H1 (cell line): ENCODE measurements around the gene CYP11A1. TPM values are rescaled to one million over a fixed set of nuclear protein-coding genes. Genes with fewer than 3 reads are reported as not detected.

Source experiments
- CTCF ChIA-PET: fragments of 300-600 bp; sonication (Branson Sonifier 250); formaldehyde crosslinking; loops from one replicate; lab custom pipeline; 2021; ENCODE audit not compliant: partially characterized antibody; lab: Charles Lee
- POLR2A ChIA-PET: fragments of 300-600 bp; sonication (Branson Sonifier 250); formaldehyde crosslinking; loops from one replicate; lab custom pipeline; 2021; ENCODE audit warnings: inconsistent platforms; ENCODE audit not compliant: partially characterized antibody; lab: Charles Lee
- DNase-seq, 2 experiments: peaks; one replicate each; pipeline versions ENCODE4 v3.0.0 to v3.0.0-alpha.2; 2010 to 2022; ENCODE audit warnings: low spot score in 2 of 2, low read depth in 1 of 2, mixed read lengths in 1 of 2
- FAIRE-seq: peaks from 2 replicates; lab custom pipeline; 2011; peaks lifted over from hg19 to GRCh38; lab: Jason Lieb, UNC
- H2AFZ ChIP-seq: 2 replicates; pipeline ENCODE4 v1.8.1; 2012; ENCODE audit warnings: low read length, inconsistent platforms
- H2AK5ac ChIP-seq: 2 replicates; pipeline ENCODE4 v1.6.1; 2013; ENCODE audit warnings: low read depth, low read length
- H2BK120ac ChIP-seq: replicated peaks from 2 replicates; pipeline ENCODE3; 2013; ENCODE audit warnings: low read depth, low read length, inconsistent platforms
- H2BK12ac ChIP-seq: 2 replicates; pipeline ENCODE4 v1.6.1; 2013; ENCODE audit warnings: low read depth, low read length
- H2BK15ac ChIP-seq: 2 replicates; pipeline ENCODE4 v1.6.1; 2013; ENCODE audit warnings: low read length
- H2BK20ac ChIP-seq: 2 replicates; pipeline ENCODE4 v1.6.1; 2013; ENCODE audit warnings: low read length
- H2BK5ac ChIP-seq: 2 replicates; pipeline ENCODE4 v1.6.1; 2013; ENCODE audit warnings: low read depth, low read length
- H3K14ac ChIP-seq: 2 replicates; pipeline ENCODE4 v1.6.1; 2013; ENCODE audit warnings: inconsistent platforms; ENCODE audit not compliant: insufficient read length
- H3K18ac ChIP-seq: 2 replicates; pipeline ENCODE4 v1.6.1; 2013; ENCODE audit warnings: low read length; ENCODE audit errors: extremely low read depth
- H3K23ac ChIP-seq: 2 replicates; pipeline ENCODE4 v1.6.1; 2013; ENCODE audit warnings: inconsistent platforms; ENCODE audit not compliant: insufficient read length
- H3K23me2 ChIP-seq: 2 replicates; pipeline ENCODE4 v1.6.1; 2013; ENCODE audit warnings: low read depth, low read length
- H3K27ac ChIP-seq: 2 replicates; pipeline ENCODE4 v1.6.1; 2011; ENCODE audit warnings: low read depth, low read length, inconsistent platforms
- H3K27me3 ChIP-seq, 4 experiments: replicated peaks in 1 of 4; 1 replicate in 1 of 4; 2 replicates in 3 of 4; pipeline versions ENCODE4 v1.6.1 to v1.8.1; 2011 to 2013; ENCODE audit warnings: low read length in 3 of 4, mild to moderate bottlenecking in 3 of 4, inconsistent platforms in 2 of 4, mixed read lengths in 2 of 4, moderate library complexity in 1 of 4; ENCODE audit not compliant: control insufficient read depth in 3 of 4, insufficient read depth in 3 of 4; ENCODE audit errors: extremely low read depth in 1 of 4
- H3K36me3 ChIP-seq, 4 experiments: 2 replicates each; pipeline versions ENCODE4 v1.6.1 to v1.8.1; 2011 to 2013; ENCODE audit warnings: mild to moderate bottlenecking in 4 of 4, low read length in 3 of 4, moderate library complexity in 2 of 4, control low read depth in 1 of 4, inconsistent platforms in 1 of 4; ENCODE audit not compliant: insufficient read depth in 4 of 4, control insufficient read depth in 2 of 4
- H3K4ac ChIP-seq: replicated peaks from 2 replicates; pipeline ENCODE3; 2013; ENCODE audit warnings: low read length, low read depth, mixed read lengths, inconsistent platforms; ENCODE audit not compliant: insufficient read length
- H3K4me1 ChIP-seq, 4 experiments: replicated peaks in 1 of 4; 1 replicate in 1 of 4; 2 replicates in 3 of 4; pipeline versions ENCODE4 v1.6.1 to v1.8.1; 2011 to 2013; ENCODE audit warnings: low read length in 3 of 4, inconsistent platforms in 2 of 4, mixed read lengths in 1 of 4; ENCODE audit not compliant: insufficient read depth in 4 of 4, control insufficient read depth in 3 of 4
- H3K4me2 ChIP-seq, 2 experiments: 2 replicates each; pipeline versions ENCODE4 v1.6.1 to v1.8.1; 2011 to 2013; ENCODE audit warnings: low read depth in 2 of 2, low read length in 2 of 2, control low read depth in 1 of 2, inconsistent platforms in 1 of 2, mild to moderate bottlenecking in 1 of 2; ENCODE audit not compliant: insufficient read depth in 1 of 2
- H3K4me3 ChIP-seq, 4 experiments: fragments of 200-600, 300-600 bp in 1 of 4; sonication (generic), shearing (Covaris generic), sonication (Bioruptor Twin) in 1 of 4; 2 replicates each; pipeline versions ENCODE4 v1.5.1 to v1.8.1; 2011 to 2016; ENCODE audit warnings: low read length in 4 of 4, low read depth in 3 of 4, control low read depth in 2 of 4, inconsistent platforms in 2 of 4, mild to moderate bottlenecking in 2 of 4, mixed read lengths in 1 of 4, moderate library complexity in 1 of 4; ENCODE audit not compliant: insufficient read depth in 2 of 4; ENCODE audit errors: extremely low read depth in 1 of 4
- H3K56ac ChIP-seq: replicated peaks from 2 replicates; pipeline ENCODE3; 2013; ENCODE audit warnings: low read depth, mild to moderate bottlenecking, mixed read lengths, low read length, inconsistent platforms; ENCODE audit not compliant: insufficient read length
- H3K79me1 ChIP-seq: 2 replicates; pipeline ENCODE4 v1.6.1; 2013; ENCODE audit warnings: low read depth, low read length, control low read depth
- H3K79me2 ChIP-seq, 2 experiments: 2 replicates each; pipeline versions ENCODE4 v1.6.1 to v1.8.1; 2012 to 2013; ENCODE audit warnings: low read length in 2 of 2, mild to moderate bottlenecking in 2 of 2, inconsistent platforms in 1 of 2; ENCODE audit not compliant: insufficient read depth in 2 of 2, control insufficient read depth in 1 of 2
- H3K9ac ChIP-seq, 4 experiments: replicated peaks in 1 of 4; 1 replicate in 1 of 4; 2 replicates in 3 of 4; pipeline versions ENCODE4 v1.6.1 to v1.8.1; 2011 to 2013; ENCODE audit warnings: low read depth in 3 of 4, low read length in 3 of 4, control low read depth in 2 of 4, mild to moderate bottlenecking in 2 of 4, moderate library complexity in 2 of 4, inconsistent platforms in 1 of 4; ENCODE audit errors: extremely low read depth in 1 of 4
- H3K9me3 ChIP-seq, 2 experiments: 2 replicates each; pipeline versions ENCODE4 v1.6.1 to v1.8.1; 2012 to 2013; ENCODE audit warnings: mild to moderate bottlenecking in 2 of 2, moderate library complexity in 2 of 2, control low read depth in 1 of 2, inconsistent platforms in 1 of 2, low read depth in 1 of 2, low read length in 1 of 2, mixed read lengths in 1 of 2; ENCODE audit not compliant: insufficient read depth in 2 of 2
- H4K20me1 ChIP-seq, 2 experiments: replicated peaks in 1 of 2; 2 replicates each; pipeline versions ENCODE3 to v1.8.1; 2011 to 2013; ENCODE audit warnings: inconsistent platforms in 2 of 2, low read length in 2 of 2, mild to moderate bottlenecking in 1 of 2; ENCODE audit not compliant: insufficient read depth in 2 of 2, control insufficient read depth in 1 of 2
- H4K5ac ChIP-seq: 2 replicates; pipeline ENCODE4 v1.6.1; 2013; ENCODE audit warnings: low read length, low read depth, mixed read lengths, inconsistent platforms; ENCODE audit not compliant: insufficient read length
- H4K8ac ChIP-seq: 2 replicates; pipeline ENCODE4 v1.8.0; 2013; ENCODE audit warnings: mild to moderate bottlenecking, moderate library complexity, low read length, inconsistent platforms; ENCODE audit not compliant: insufficient read depth; ENCODE audit errors: extremely low read depth
- H4K91ac ChIP-seq: replicated peaks from 2 replicates; pipeline ENCODE3; 2013; ENCODE audit warnings: low read length, mixed read lengths, inconsistent platforms; ENCODE audit not compliant: insufficient read length
- CREB1 ChIP-seq: IDR thresholded peaks from 2 replicates; pipeline ENCODE4 v1.6.1; 2012; ENCODE audit warnings: inconsistent platforms
- EP300 ChIP-seq, 2 experiments: IDR thresholded peaks; 1 replicate in 1 of 2; 2 replicates in 1 of 2; pipeline ENCODE4 v1.6.1; 2011 to 2012; ENCODE audit warnings: low read depth in 2 of 2, low read length in 2 of 2, mild to moderate bottlenecking in 2 of 2, borderline replicate concordance in 1 of 2, inconsistent platforms in 1 of 2, moderate library complexity in 1 of 2
- WGBS, 2 experiments: shearing (Covaris generic) in 1 of 2; methylation state at CpG; one replicate each; pipeline versions ENCODE4 v1.1.6 to v1.1.7; 2013 to 2015; ENCODE audit warnings: low lambda C conversion rate in 2 of 2, mixed read lengths in 2 of 2, inconsistent platforms in 1 of 2, low coverage in 1 of 2, missing lambda C conversion rate in 1 of 2; ENCODE audit not compliant: insufficient replicate concordance in 2 of 2, insufficient coverage in 1 of 2, insufficient read length in 1 of 2; ENCODE audit errors: extremely low coverage in 1 of 2, missing lambda C conversion rate in 1 of 2; 5-methylcytosine and 5-hydroxymethylcytosine counted together
- polyA plus RNA-seq, 7 experiments: library from polyadenylated mRNA; depleted of rRNA in 3 of 7; stranded (reverse) in 5 of 7; unstranded in 2 of 7; fragments of >200 nt in 5 of 7; fragments of 200-250 nt in 2 of 7; gene quantifications; 1 replicate in 5 of 7; 2 replicates in 1 of 7; 4 replicates in 1 of 7; pipeline versions ENCODE4 v1.2.1 to v1.2.3, GENCODE V29; 2011 to 2013; ENCODE audit warnings: missing spikeins in 2 of 7, mixed read lengths in 2 of 7
- total RNA-seq: library from RNA; stranded (reverse); fragmentation: NEBNext Ultra II Directional; extraction: Animal tissue kit (Norgen Biotek cat#: 25700); gene quantifications from 2 replicates; pipeline ENCODE4 v1.2.1, GENCODE V29; 2021

The CYP11A1 gene
- total and polyA plus RNA-seq, 2 of the 8 experiments (the other 6 are each of a cell fraction or from before 2014, with no cell fraction given): 1.9 to 7.2 TPM

DNA sequence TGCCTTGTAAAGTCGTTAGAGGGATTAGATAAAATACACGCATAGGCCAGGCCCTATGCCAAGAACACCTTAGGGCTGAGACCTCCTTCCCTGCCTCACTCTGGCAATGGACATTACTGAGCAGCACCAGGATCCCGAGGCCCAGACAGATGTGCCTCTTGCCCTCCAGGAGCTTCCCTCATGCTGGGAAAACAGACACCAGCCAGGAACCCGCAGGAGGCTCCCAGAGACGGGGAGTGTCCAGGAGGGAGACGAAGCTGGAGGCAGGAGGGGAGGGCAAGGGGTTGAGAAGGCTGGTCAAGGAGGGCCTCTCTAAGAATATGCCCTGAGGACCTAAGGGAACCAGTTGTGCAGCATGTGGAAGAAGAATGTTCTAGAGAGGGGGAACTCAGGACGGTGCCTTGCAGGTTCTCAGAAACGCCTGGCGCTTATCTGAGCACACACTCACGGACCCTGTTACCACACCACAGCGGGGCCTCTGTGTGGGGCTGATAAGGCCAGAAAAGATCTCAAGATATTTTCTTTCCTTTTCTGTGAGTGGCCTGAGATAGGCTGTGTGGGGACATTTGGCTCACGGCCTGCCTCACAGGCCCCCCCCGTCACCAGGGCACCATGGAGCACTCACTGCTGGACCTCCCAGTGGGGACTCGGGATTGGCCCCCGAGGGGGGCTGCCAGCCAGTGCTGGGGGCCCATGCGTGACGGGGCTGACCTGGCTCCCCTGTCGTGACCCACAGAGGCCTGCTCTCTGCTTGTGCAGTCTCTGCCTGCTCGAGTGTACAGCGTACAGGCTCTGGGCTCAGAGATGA, 22.0 kb upstream of the CYP11A1 start:
- no peaks in the 10 kb centered on the region for H3K79me1 ChIP-seq
- H3K18ac ChIP-seq: no peak overlapping the region
- H3K4me1 ChIP-seq: peaks cover 0 to 18% (median 9%) of the 10 kb centered on the region in 4 experiments; a peak in 5 of 7 replicates
- TF ChIP-seq CREB1 (no peak), EP300 (IDR thresholded peaks at IDR 0.05; ENCODE audit: borderline replicate concordance in 1 of 2, low read depth in 2 of 2, low read length in 2 of 2) (no peak)
- no peaks in the 10 kb centered on the region for H3K79me2 ChIP-seq
- no peak overlapping the region for H3K4me3 ChIP-seq
- POLR2A ChIA-PET: interaction anchor here (1.0 to 2.2 kb wide), 2 partner anchors 13 to 71 kb away, joined by 3 to 6 read pairs; partner anchors contain the start of gene UBL7
- no peak overlapping the region for H3K9ac ChIP-seq
- no peak overlapping the region for H2AFZ ChIP-seq
- H3K23me2 ChIP-seq: no peaks in the 10 kb centered on the region
- no peak overlapping the region for H2BK20ac ChIP-seq
- CTCF ChIA-PET: interaction anchor here (0.6 to 36.8 kb wide), 11 partner anchors 11 to 99 kb away, joined by 3 to 1311 read pairs (median 6); partner anchors contain the start of gene SEMA7A
- H3K23ac ChIP-seq: no peak overlapping the region
- no peaks in the 10 kb centered on the region for H4K20me1 ChIP-seq
- no peak overlapping the region for H3K14ac ChIP-seq
- peak overlapping the region; percentile 68; the same call in 1 of the 2 replicates for H2BK12ac ChIP-seq
- no peak overlapping the region for H4K8ac ChIP-seq
- no peak overlapping the region for H3K56ac ChIP-seq
- FAIRE-seq (no peak), DNase-seq (no peak)
- H3K4ac ChIP-seq: no peak overlapping the region
- no peaks in the 10 kb centered on the region for H3K9me3 ChIP-seq
- H2AK5ac ChIP-seq: no peak overlapping the region
- no peak overlapping the region for H2BK15ac ChIP-seq
- no peak overlapping the region for H3K4me2 ChIP-seq
- H4K5ac ChIP-seq: no peak overlapping the region
- H4K91ac ChIP-seq: no peak overlapping the region
- no peak overlapping the region for H2BK120ac ChIP-seq
- 90% methylated on average over 20 of the region's 20 CpGs; no CpG with 5 or more reads in 1 of the 2 experiments for WGBS, 2 experiments
- no peaks in the 10 kb centered on the region for H3K36me3 ChIP-seq
- H3K27me3 ChIP-seq: no peaks in the 10 kb centered on the region
- no peak overlapping the region for H2BK5ac ChIP-seq
- no peak overlapping the region for H3K27ac ChIP-seq
